ENCODE results near the gene NEK6. TPM values are rescaled to one million over a fixed set of nuclear protein-coding genes. Genes with fewer than 3 reads are reported as not detected.

NEK6 gene
- total RNA-seq, 1 donor from 2014 or later: 115 TPM

DNA sequence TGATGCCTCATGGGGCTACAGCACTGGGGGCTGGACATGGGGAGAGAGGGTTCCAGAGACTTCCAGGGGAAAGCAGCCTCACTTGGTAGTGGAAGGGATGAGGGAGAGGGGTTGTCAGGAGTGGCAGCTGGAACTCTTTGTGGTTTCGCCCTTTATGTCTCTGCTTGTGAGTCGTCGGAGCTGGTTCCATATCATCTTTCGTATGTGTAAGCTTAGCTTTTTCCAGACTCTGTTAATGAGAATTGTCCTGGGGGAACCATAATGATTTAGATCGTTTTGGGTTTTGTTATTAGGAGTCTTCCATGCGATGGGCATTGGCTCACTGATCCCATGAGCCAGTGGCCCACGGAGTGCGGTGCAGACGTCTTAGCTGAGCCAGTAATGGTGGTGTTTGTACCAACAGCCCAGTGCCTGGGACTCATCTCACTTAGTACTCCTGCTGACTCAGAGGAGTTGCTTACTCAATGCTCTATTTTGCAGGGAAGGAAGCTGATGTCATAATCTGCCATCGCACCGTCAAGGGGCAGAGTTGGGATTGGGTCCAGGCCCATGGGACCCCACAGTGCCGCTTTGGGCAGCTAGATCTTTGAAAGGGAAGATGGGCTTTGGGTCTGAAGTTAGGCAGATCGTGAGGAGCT, 48.5 kb downstream of the NEK6 start:
- peaks cover 43% of the 10 kb centered on the region for H3K4me1 Mint-ChIP-seq (ENCODE audit: unreplicated experiment)
- no peaks in the 10 kb centered on the region for H3K9me3 Mint-ChIP-seq (ENCODE audit: unreplicated experiment)
- H3K4me3 Mint-ChIP-seq (ENCODE audit: unreplicated experiment): no peak overlapping the region
- no peak for TF ChIP-seq CTCF (IDR thresholded peaks at IDR 0.05)
- no peak for DNase-seq (ENCODE audit: extremely low spot score, unreplicated experiment)
- no peaks in the 10 kb centered on the region for H3K27me3 Mint-ChIP-seq (ENCODE audit: unreplicated experiment)
- peak overlapping the region; percentile 92 for H3K27ac Mint-ChIP-seq (ENCODE audit: unreplicated experiment)
- H3K36me3 Mint-ChIP-seq (ENCODE audit: unreplicated experiment): peaks cover 40% of the 10 kb centered on the region

- H3K4me3 Mint-ChIP-seq (ENCODE audit: unreplicated experiment): no peak overlapping the region
Observed at GRCh38 chr9:124307379-124308030, 49.8 kb downstream of the NEK6 start.

GRCh38 chr9:124308606-124309491, 51.1 kb downstream of the NEK6 start:
- TF ChIP-seq CTCF (IDR thresholded peaks at IDR 0.05): no peak
- peaks cover 45% of the 10 kb centered on the region for H3K4me1 Mint-ChIP-seq (ENCODE audit: unreplicated experiment)
- H3K27me3 Mint-ChIP-seq (ENCODE audit: unreplicated experiment): no peaks in the 10 kb centered on the region
- DNase-seq (ENCODE audit: extremely low spot score, unreplicated experiment): no peak
- peak overlapping the region; percentile 79 for H3K27ac Mint-ChIP-seq (ENCODE audit: unreplicated experiment)
- no peak overlapping the region for H3K4me3 Mint-ChIP-seq (ENCODE audit: unreplicated experiment)
- H3K36me3 Mint-ChIP-seq (ENCODE audit: unreplicated experiment): peaks cover 35% of the 10 kb centered on the region
- H3K9me3 Mint-ChIP-seq (ENCODE audit: unreplicated experiment): no peaks in the 10 kb centered on the region

More at GRCh38 chr9:124307379-124308030, 49.8 kb downstream of the NEK6 start:
- Mint-ChIP-seq H3K27me3 (ENCODE audit: unreplicated experiment) (no peaks in the 10 kb centered on the region), H3K27ac (ENCODE audit: unreplicated experiment) (no peak overlapping the region), H3K9me3 (ENCODE audit: unreplicated experiment) (no peaks in the 10 kb centered on the region), H3K36me3 (ENCODE audit: unreplicated experiment) (peaks cover 42% of the 10 kb centered on the region), H3K4me1 (ENCODE audit: unreplicated experiment) (peaks cover 45% of the 10 kb centered on the region)
- no peak for TF ChIP-seq CTCF (IDR thresholded peaks at IDR 0.05)
- no peak for DNase-seq (ENCODE audit: extremely low spot score, unreplicated experiment)

DNA sequence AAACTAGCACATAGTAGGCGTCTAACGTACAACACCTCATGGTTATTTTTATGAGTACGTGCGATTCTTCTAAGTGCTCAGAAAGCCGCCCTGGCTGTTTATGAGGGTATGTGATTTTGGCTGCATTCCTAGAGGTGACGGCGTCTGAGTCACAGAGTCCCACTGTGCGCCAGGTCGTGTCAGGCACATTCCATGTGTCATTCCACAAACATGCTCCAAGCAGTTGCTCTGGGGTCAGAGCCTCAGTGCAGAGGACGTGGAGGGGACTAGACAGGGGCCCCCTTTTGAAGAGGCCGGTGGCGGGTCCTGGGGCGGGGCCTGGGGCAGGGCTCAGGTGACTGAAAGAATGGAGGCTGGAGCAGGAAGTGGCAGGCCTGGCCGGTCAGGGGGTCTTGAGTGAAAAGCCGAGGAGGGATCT, 51.9 kb downstream of the NEK6 start:
- no peak for DNase-seq (ENCODE audit: extremely low spot score, unreplicated experiment)
- peaks cover 45% of the 10 kb centered on the region for H3K4me1 Mint-ChIP-seq (ENCODE audit: unreplicated experiment)
- no peaks in the 10 kb centered on the region for H3K27me3 Mint-ChIP-seq (ENCODE audit: unreplicated experiment)
- no peak overlapping the region for H3K4me3 Mint-ChIP-seq (ENCODE audit: unreplicated experiment)
- peaks cover 37% of the 10 kb centered on the region for H3K36me3 Mint-ChIP-seq (ENCODE audit: unreplicated experiment)
- H3K9me3 Mint-ChIP-seq (ENCODE audit: unreplicated experiment): no peaks in the 10 kb centered on the region
- peak overlapping the region; percentile 79 for H3K27ac Mint-ChIP-seq (ENCODE audit: unreplicated experiment)
- no peak for TF ChIP-seq CTCF (IDR thresholded peaks at IDR 0.05)

- no peaks in the 10 kb centered on the region for H3K27me3 Mint-ChIP-seq (ENCODE audit: unreplicated experiment)
- peaks cover 37% of the 10 kb centered on the region for H3K4me1 Mint-ChIP-seq (ENCODE audit: unreplicated experiment)
- H3K36me3 Mint-ChIP-seq (ENCODE audit: unreplicated experiment): peaks cover 32% of the 10 kb centered on the region
- no peak for TF ChIP-seq CTCF (IDR thresholded peaks at IDR 0.05)
- DNase-seq (ENCODE audit: extremely low spot score, unreplicated experiment): no peak
- no peak overlapping the region for H3K4me3 Mint-ChIP-seq (ENCODE audit: unreplicated experiment)
- peak overlapping the region; percentile 78 for H3K27ac Mint-ChIP-seq (ENCODE audit: unreplicated experiment)
- no peaks in the 10 kb centered on the region for H3K9me3 Mint-ChIP-seq (ENCODE audit: unreplicated experiment)
Observed at GRCh38 chr9:124311283-124311682, 53.5 kb downstream of the NEK6 start.

All from osteocyte (in vitro differentiated cells).